Subcutaneous adipose tissue (tissue), 4 donors: Measurements from ENCODE around the gene AGAP1. TPM values are rescaled to one million over a fixed set of nuclear protein-coding genes. Genes with fewer than 3 reads are reported as not detected.

Experiments
- CTCF ChIP-seq: fragments of 450-650 bp; IDR thresholded peaks from one replicate; pipeline ENCODE4 v1.5.1; 2016; ENCODE audit warnings: low read depth, mild to moderate bottlenecking, control low read depth, antibody characterized with exemption, moderate library complexity
- total RNA-seq, 4 donors: library from RNA; depleted of rRNA; stranded (reverse); fragments of >200 nt; gene quantifications; one replicate each; pipeline ENCODE4 v1.1.0, GENCODE V29; 2016

AGAP1 gene
- total RNA-seq, 4 donors from 2014 or later: 13.6 to 26.3 (median 23.6) TPM

- no peak for TF ChIP-seq CTCF
Observed at GRCh38 chr2:235917506-235917905, 423.7 kb downstream of the AGAP1 start.

DNA sequence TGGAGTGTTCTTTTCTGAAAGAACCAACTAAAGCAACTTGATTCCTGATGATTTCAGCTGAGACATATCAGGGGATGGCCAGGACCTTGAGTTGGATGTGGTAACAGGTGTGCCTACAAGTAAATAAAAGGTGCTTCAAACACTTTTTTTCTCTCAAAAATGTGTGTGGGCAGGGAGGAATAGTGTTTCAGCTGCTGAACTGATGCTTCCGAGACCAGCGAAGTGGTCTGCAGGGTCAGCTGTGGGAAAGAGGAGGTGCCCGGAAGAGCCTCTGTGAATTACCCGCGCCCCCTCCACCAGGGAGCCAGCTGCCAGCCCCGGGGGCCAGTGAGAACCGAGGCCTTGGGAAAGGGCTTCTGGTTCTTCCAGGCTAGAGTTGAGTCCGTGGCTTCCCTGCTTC is 425.0 kb downstream of the AGAP1 start:
- TF ChIP-seq CTCF: no peak

DNA sequence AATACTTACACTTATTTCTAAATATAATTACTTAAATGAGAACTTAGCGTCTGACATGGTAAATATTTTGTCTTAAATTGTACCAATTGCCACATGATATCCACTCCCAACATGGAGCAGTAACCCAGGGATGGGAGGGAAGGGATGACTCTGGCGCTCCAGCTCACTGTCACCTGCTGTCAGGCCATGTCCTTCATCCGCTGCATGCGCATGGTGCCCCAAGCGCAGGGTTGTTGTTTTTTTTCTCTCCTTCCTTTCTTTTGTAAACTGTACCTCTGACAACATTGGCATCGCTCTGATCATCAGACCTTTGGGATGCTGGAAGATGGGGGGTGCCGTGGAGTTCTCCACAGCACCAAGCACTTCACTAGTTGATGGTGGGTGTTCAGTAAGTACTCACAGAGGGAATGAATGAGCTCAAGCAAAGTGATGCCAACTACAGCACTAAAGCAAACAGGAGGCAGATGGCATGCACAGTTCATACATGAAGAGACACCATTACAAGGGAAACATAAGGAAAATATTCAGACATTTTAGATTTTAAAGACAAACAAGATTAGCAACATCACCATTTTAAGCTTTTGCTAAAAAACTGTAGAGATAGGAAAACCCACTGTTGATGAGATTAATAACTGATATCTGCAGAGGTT is 426.5 kb downstream of the AGAP1 start:
- TF ChIP-seq CTCF: no peak

GRCh38 chr2:235921508-235922191 is 427.8 kb downstream of the AGAP1 start:
- TF ChIP-seq CTCF: no peak

DNA sequence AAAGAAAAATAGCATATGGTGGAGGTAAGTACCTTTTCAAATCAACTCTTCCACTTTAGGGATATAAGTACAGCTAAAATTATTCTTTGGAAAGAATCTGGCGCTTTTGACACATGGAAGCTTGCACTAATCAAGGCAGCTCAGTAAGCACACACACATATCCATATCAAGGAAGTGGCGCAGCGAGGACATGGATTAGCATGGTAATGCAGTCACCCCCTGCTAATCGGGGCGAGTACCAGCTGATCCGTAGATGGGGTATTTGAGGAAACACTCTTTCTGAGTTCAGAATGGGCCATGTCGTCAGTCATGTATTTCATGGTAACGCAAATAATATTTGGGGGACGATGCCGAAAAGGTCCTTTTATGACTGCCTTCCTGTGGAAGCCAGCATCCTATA is 429.0 kb downstream of the AGAP1 start:
- no peak for TF ChIP-seq CTCF

DNA sequence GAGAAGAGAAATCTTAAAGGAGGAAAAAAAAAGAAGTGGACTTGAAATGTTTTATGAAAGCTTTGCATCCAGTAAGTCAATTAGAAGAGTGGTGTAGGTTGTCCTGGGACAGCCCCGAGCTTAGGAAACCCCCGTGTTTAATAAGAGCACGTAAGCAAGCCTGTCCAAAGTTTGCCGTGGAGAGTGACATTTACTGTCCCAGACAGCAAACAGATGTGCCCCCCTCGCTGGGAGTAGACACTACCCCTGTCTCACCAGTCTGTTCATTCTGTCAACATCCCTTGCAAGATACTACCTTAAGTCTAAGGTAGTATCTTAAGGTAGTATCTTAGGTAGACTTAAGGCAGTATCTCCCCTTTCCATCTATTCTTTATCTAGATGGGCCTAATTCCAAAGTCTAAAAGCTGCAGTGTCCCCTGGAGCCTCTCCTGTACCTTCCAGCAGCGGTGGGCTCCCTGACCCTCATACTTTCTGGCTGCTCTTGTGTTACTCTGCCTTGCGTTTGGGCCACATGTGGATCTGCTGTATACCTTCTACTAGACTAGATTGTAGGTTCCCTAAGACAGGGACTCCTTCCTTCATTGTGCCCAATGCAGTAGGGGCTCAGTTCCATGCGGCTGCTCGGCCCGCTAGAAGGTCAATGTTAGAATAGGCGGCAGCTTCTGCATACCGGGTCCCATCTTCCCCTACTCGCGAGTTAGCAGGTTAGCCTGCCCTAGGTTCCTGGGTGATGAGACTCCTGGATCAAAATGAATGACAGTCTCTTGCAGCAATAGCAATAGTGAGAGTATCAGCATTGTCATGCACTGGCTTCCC is 430.2 kb downstream of the AGAP1 start:
- TF ChIP-seq CTCF: no peak

- no peak for TF ChIP-seq CTCF
Observed at GRCh38 chr2:235924675-235925063, 430.8 kb downstream of the AGAP1 start.
